Left colon (tissue), 2 donors: Measurements from ENCODE around the gene PRKCH. TPM values are rescaled to one million over a fixed set of nuclear protein-coding genes. Genes with fewer than 3 reads are reported as not detected.

Source experiments
- ATAC-seq: fragments of 200-7000 bp; cut with Tn5 transposase; one replicate; pipeline ENCODE4 v1.9.1; 2020; ENCODE audit warnings: mild to moderate bottlenecking, moderate library complexity
- DNase-seq, 2 donors: peaks; one replicate each; pipeline ENCODE4 v3.0.0-alpha.2; 2020
- intact Hi-C, 2 donors: fragments of 100-400 bp; cut with DNase I in 1 of 2; cut with micrococcal nuclease in 1 of 2; formaldehyde crosslinking; loops; one replicate each; pipeline versions ENCODE4 v1.11.2 to v1.14.0; 2022; cut with DNase I, micrococcal nuclease
- total RNA-seq, 2 donors: library from RNA; stranded (reverse); fragmentation: NEBNext Ultra II Directional; extraction: Animal tissue kit (Norgen Biotek cat#: 25700); gene quantifications; one replicate each; pipeline ENCODE4 v1.2.1, GENCODE V29; 2021
- donor health status: DM: no; HTN: no; CAD: no.
- donor health status: DM: yes; HTN: yes; CAD: no.

PRKCH gene
- total RNA-seq, 2 donors from 2014 or later: 11.7 to 11.9 TPM

GRCh38 chr14:61587081-61587713 lies 265.8 kb downstream of the PRKCH start:
- no peak for ATAC-seq
- no peak for DNase-seq
- intact Hi-C loops: no loop called here

- intact Hi-C loops: no loop called here
- no peak for ATAC-seq
- no peak for DNase-seq
These were observed 267.1 kb downstream of the PRKCH start for GRCh38 chr14:61588419-61588901.

- ATAC-seq (no peak), DNase-seq (no peak)
- intact Hi-C loops: no loop called here
These were observed 268.6 kb downstream of the PRKCH start for GRCh38 chr14:61589691-61590581.

GRCh38 chr14:61591862-61592261 lies 270.5 kb downstream of the PRKCH start:
- DNase-seq: no peak
- intact Hi-C loops: no loop called here
- no peak for ATAC-seq

- DNase-seq: no peak
- ATAC-seq: no peak
- intact Hi-C loops: no loop called here
These were observed 272.0 kb downstream of the PRKCH start for GRCh38 chr14:61593330-61593729.

- intact Hi-C loops: no loop called here
- DNase-seq (no peak), ATAC-seq (no peak)
These were observed 275.6 kb downstream of the PRKCH start for GRCh38 chr14:61596990-61597389.

GRCh38 chr14:61598980-61599379 lies 277.6 kb downstream of the PRKCH start:
- no peak for DNase-seq
- intact Hi-C loops: no loop called here
- ATAC-seq: peak; percentile 30

GRCh38 chr14:61599942-61600341 lies 278.6 kb downstream of the PRKCH start:
- intact Hi-C loops: no loop called here
- DNase-seq (no peak), ATAC-seq (no peak)

Other genes with a start within 250 kb of the PRKCH start
- gene TMEM30B, start 40.2 kb upstream of the PRKCH start, total RNA-seq: 10 to 100 TPM; 68.5 to 69.0 TPM